ENCODE results near the gene CDH24.

The CDH24 gene

DNA sequence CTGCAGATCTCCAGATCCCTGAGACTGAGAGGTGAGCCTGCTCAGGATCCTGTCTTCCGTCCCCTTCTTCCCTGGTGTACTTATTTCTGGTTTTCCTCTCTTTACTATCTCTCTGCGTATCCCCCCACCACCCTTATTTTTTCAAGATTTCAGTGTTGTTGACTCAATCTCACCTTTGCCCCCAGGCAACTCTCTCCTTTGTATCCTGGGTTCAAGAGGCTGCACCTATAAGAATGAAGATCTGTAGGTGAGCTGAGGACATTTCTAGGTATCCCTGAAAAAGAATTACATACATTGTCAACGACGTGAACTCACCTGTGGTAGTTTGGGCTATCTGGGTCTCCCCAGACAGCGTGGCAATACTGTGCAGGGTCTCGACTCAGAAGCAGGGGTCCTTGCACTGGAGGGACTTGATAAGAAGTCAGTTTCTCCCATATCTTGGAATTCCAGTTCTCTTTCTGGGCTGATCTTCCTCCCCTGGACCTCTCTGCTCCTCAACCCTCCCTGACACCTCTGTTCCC is 46.8 kb upstream of the CDH24 start:
- no peak overlapping the region for H3K4me2 ChIP-seq (ENCODE audit: low read length)
- H3K27ac ChIP-seq: no peak overlapping the region
- H3K9ac ChIP-seq: no peak overlapping the region
- H3K4me3 ChIP-seq (ENCODE audit: low read depth, low read length): no peak overlapping the region
- no peaks in the 10 kb centered on the region for H3K9me3 ChIP-seq (ENCODE audit: control insufficient read depth, low read length)
- H3K36me3 ChIP-seq (ENCODE audit: control insufficient read depth, insufficient read depth, low read length): no peaks in the 10 kb centered on the region
- H3K79me2 ChIP-seq: peaks cover 10% of the 10 kb centered on the region
- no peaks in the 10 kb centered on the region for H3K27me3 ChIP-seq (ENCODE audit: control insufficient read depth, insufficient read depth, low read length)
- no peaks in the 10 kb centered on the region for H3K4me1 ChIP-seq
- TF ChIP-seq, protein P1, sequence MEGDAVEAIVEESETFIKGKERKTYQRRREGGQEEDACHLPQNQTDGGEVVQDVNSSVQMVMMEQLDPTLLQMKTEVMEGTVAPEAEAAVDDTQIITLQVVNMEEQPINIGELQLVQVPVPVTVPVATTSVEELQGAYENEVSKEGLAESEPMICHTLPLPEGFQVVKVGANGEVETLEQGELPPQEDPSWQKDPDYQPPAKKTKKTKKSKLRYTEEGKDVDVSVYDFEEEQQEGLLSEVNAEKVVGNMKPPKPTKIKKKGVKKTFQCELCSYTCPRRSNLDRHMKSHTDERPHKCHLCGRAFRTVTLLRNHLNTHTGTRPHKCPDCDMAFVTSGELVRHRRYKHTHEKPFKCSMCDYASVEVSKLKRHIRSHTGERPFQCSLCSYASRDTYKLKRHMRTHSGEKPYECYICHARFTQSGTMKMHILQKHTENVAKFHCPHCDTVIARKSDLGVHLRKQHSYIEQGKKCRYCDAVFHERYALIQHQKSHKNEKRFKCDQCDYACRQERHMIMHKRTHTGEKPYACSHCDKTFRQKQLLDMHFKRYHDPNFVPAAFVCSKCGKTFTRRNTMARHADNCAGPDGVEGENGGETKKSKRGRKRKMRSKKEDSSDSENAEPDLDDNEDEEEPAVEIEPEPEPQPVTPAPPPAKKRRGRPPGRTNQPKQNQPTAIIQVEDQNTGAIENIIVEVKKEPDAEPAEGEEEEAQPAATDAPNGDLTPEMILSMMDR (IDR thresholded peaks at IDR 0.05): no peak
- H2AFZ ChIP-seq: no peak overlapping the region

DNA sequence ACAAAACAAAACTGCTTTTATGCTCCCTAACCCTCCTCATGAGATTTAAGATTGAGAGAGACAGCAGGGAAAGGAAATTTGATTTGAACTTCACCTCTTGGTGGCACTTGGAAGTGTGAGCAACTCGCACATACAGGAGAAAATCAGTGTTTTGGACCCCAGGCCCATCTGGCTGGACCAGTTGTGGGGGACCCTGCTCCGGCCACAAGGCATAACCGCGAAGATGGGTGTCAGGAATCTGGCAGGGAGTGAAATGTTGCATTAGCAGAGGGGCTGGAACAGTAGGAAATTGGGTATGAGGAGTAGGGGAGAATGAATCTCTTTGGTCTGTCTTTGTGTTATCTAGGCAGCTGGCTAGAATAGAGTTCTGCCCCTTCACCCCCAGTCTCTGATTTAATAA is 46.3 kb upstream of the CDH24 start:
- H3K9ac ChIP-seq: no peak overlapping the region
- no peaks in the 10 kb centered on the region for H3K36me3 ChIP-seq (ENCODE audit: control insufficient read depth, insufficient read depth, low read length)
- no peaks in the 10 kb centered on the region for H3K9me3 ChIP-seq (ENCODE audit: control insufficient read depth, low read length)
- no peaks in the 10 kb centered on the region for H3K4me1 ChIP-seq
- H3K27ac ChIP-seq: no peak overlapping the region
- H3K4me3 ChIP-seq (ENCODE audit: low read depth, low read length): no peak overlapping the region
- TF ChIP-seq, protein P1 (IDR thresholded peaks at IDR 0.05): no peak
- peaks cover 10% of the 10 kb centered on the region for H3K79me2 ChIP-seq
- H3K4me2 ChIP-seq (ENCODE audit: low read length): no peak overlapping the region
- no peak overlapping the region for H2AFZ ChIP-seq
- no peaks in the 10 kb centered on the region for H3K27me3 ChIP-seq (ENCODE audit: control insufficient read depth, insufficient read depth, low read length)

DNA sequence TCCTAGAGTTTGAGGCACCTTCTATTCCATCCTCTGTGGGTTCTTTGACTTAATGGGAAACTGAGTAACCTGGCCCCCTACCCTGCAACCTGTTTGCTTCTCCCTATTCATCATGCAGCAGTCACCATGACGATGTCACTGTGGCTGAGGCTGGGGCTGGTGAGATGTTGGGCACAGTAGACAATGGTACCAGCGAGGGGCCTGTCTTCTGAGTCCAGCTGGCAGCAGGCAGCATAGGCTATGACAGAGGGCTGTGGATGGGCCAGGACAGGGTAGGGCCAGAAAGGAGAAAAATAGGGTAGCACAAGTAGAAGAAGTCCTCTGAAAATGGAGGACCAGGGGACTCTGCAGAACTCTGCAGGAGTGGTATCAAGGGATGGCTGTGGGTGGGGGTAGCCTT is 45.5 kb upstream of the CDH24 start:
- TF ChIP-seq, protein P1 (IDR thresholded peaks at IDR 0.05): no peak
- H3K9ac ChIP-seq: no peak overlapping the region

DNA sequence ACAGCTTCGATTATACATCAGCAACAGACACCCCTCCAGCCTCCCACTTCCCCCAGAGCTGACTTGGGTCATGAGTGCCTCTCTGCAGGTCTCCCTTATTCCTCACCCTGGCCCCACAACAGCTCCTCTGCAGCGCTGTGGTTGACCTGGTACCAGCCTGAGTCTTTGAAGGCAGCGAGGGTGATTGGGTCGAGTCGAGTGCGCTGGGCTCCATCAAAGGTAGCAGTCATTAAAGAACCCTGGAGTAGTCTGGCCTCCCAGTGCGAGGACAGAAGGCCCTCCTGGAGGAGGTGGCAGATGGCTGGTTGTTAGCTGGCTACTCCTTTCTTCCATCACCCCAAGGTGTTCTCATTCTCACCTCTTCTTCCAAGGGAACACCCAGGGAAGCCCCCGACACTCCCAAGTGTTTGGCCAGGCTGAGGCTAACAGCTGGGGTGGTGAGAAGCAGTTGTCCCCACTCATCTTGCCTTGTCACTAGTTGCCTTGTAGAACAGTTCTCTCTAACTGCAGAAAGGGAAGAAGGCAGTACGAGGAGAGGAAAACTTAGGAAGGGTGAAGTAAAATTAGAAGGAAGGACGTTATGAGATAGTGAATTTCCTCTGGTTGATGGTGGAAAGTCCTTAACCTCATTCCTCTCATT is 44.8 kb upstream of the CDH24 start:
- no peak overlapping the region for H3K4me2 ChIP-seq (ENCODE audit: low read length)
- no peaks in the 10 kb centered on the region for H3K27me3 ChIP-seq (ENCODE audit: control insufficient read depth, insufficient read depth, low read length)
- no peak overlapping the region for H3K27ac ChIP-seq
- H3K79me2 ChIP-seq: peaks cover 12% of the 10 kb centered on the region
- no peak overlapping the region for H2AFZ ChIP-seq
- H3K4me3 ChIP-seq (ENCODE audit: low read depth, low read length): no peak overlapping the region
- TF ChIP-seq, protein P1 (IDR thresholded peaks at IDR 0.05): no peak
- no peaks in the 10 kb centered on the region for H3K9me3 ChIP-seq (ENCODE audit: control insufficient read depth, low read length)
- H3K4me1 ChIP-seq: no peaks in the 10 kb centered on the region
- no peaks in the 10 kb centered on the region for H3K36me3 ChIP-seq (ENCODE audit: control insufficient read depth, insufficient read depth, low read length)
- H3K9ac ChIP-seq: no peak overlapping the region

More for the DNA sequence above, 45.5 kb upstream of the CDH24 start:
- no peaks in the 10 kb centered on the region for H3K27me3 ChIP-seq (ENCODE audit: control insufficient read depth, insufficient read depth, low read length)
- H3K9me3 ChIP-seq (ENCODE audit: control insufficient read depth, low read length): no peaks in the 10 kb centered on the region
- H3K4me3 ChIP-seq (ENCODE audit: low read depth, low read length): no peak overlapping the region
- H3K36me3 ChIP-seq (ENCODE audit: control insufficient read depth, insufficient read depth, low read length): no peaks in the 10 kb centered on the region
- no peak overlapping the region for H3K4me2 ChIP-seq (ENCODE audit: low read length)
- H2AFZ ChIP-seq: no peak overlapping the region
- no peak overlapping the region for H3K27ac ChIP-seq
- H3K79me2 ChIP-seq: peaks cover 10% of the 10 kb centered on the region
- H3K4me1 ChIP-seq: no peaks in the 10 kb centered on the region
